Measurements from ENCODE around the gene LYSET. TPM values are rescaled to one million over a fixed set of nuclear protein-coding genes. Genes with fewer than 3 reads are reported as not detected.

The LYSET gene
- total RNA-seq, 1 experiment from 2014 or later: 25.6 TPM

DNA sequence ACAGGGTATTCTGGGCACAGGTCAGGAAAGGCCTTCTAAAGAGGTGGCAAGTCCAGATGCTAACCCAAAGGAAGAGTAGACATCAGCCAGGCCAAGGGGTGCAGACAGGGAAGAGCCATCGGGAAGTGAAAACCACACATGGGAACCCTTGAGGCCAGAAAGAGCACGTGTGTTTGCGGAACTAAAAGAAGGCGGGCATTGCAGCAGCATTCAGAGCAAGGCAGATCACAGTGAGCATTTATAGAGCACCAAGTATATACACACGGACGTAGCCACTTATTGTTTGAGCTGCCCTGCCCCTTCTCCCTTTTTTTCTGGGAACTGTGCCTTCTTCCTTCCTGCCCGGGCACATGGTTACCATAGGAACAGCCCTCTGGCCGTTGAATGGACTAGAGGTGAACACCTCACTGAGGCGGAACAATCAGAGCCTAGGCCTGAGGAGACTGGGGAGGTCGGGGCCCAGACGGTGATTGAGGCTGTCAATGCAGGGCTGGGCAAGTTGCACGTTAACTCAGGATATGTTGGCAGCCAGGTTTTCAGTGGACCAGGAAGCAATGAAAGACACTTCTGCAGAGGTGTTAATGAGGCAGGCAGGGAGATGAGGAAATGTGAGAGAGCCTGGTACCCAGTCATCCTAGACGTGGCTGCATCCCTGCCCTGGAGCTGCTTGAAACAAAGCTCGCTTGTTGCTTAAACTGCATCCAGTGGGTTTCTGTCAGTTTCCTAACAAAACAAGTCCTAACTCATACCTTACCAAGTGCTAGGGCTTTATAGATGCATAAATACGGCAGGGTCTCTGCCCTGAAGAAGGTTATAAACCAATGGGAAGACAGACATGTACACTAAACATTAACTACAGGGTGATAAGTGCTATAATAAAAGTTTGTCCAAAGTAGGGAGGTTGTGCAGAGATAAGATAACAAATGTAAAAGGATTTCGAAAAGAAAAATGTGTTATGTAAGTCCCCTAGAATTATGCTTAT lies 34.6 kb upstream of the LYSET start:
- Mint-ChIP-seq H3K36me3 (no peaks in the 10 kb centered on the region), H3K9me3 (no peaks in the 10 kb centered on the region), H3K27me3 (ENCODE audit: low read depth) (no peaks in the 10 kb centered on the region), H3K4me3 (no peak overlapping the region), H3K27ac (no peak overlapping the region), H3K4me1 (0 out of 2 replicates have a peak, but pooled peaks cover 3% of the 10 kb centered on the region)
- peak; percentile 47; the same call in 1 of the 2 replicates for ATAC-seq
- POLR2A ChIA-PET: no interaction called here
- no peak for DNase-seq (ENCODE audit: low spot score)
- CTCF ChIA-PET: interaction anchor here (1.3 to 1.7 kb wide), 3 partner anchors 11 to 38 kb away, joined by 3 to 6 read pairs (median 5); no protein-coding TSS in a partner anchor
- TF ChIP-seq E2F1 (CRISPR knock-in tag; IDR thresholded peaks at IDR 0.05) (no peak), SMAD4 (CRISPR knock-in tag; IDR thresholded peaks at IDR 0.05) (no peak), TP53 (CRISPR knock-in tag; IDR thresholded peaks at IDR 0.05) (no peak), CREM (CRISPR knock-in tag; IDR thresholded peaks at IDR 0.05) (no peak), ATF1 (CRISPR knock-in tag; IDR thresholded peaks at IDR 0.05) (no peak), CDX4 (CRISPR knock-in tag; IDR thresholded peaks at IDR 0.05; ENCODE audit: borderline replicate concordance) (no peak), MXD4 (CRISPR knock-in tag; IDR thresholded peaks at IDR 0.05; ENCODE audit: borderline replicate concordance) (no peak), ZNF671 (CRISPR knock-in tag; IDR thresholded peaks at IDR 0.05) (no peak), ERG (CRISPR knock-in tag; IDR thresholded peaks at IDR 0.05) (no peak), ARID4B (CRISPR knock-in tag; IDR thresholded peaks at IDR 0.05; ENCODE audit: borderline replicate concordance) (no peak), ZNF281 (CRISPR knock-in tag; IDR thresholded peaks at IDR 0.05) (no peak), MAX (CRISPR knock-in tag; IDR thresholded peaks at IDR 0.05) (no peak), SP1 (CRISPR knock-in tag; conservative IDR thresholded peaks at IDR 0.05) (no peak), FOXP1 (CRISPR knock-in tag; IDR thresholded peaks at IDR 0.05; ENCODE audit: borderline replicate concordance) (no peak), FOXJ3 (CRISPR knock-in tag; IDR thresholded peaks at IDR 0.05; ENCODE audit: borderline replicate concordance) (no peak)
- TF ChIP-seq, protein P1, sequence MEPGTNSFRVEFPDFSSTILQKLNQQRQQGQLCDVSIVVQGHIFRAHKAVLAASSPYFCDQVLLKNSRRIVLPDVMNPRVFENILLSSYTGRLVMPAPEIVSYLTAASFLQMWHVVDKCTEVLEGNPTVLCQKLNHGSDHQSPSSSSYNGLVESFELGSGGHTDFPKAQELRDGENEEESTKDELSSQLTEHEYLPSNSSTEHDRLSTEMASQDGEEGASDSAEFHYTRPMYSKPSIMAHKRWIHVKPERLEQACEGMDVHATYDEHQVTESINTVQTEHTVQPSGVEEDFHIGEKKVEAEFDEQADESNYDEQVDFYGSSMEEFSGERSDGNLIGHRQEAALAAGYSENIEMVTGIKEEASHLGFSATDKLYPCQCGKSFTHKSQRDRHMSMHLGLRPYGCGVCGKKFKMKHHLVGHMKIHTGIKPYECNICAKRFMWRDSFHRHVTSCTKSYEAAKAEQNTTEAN (CRISPR knock-in tag; IDR thresholded peaks at IDR 0.05): no peak
- TF ChIP-seq, protein P2, sequence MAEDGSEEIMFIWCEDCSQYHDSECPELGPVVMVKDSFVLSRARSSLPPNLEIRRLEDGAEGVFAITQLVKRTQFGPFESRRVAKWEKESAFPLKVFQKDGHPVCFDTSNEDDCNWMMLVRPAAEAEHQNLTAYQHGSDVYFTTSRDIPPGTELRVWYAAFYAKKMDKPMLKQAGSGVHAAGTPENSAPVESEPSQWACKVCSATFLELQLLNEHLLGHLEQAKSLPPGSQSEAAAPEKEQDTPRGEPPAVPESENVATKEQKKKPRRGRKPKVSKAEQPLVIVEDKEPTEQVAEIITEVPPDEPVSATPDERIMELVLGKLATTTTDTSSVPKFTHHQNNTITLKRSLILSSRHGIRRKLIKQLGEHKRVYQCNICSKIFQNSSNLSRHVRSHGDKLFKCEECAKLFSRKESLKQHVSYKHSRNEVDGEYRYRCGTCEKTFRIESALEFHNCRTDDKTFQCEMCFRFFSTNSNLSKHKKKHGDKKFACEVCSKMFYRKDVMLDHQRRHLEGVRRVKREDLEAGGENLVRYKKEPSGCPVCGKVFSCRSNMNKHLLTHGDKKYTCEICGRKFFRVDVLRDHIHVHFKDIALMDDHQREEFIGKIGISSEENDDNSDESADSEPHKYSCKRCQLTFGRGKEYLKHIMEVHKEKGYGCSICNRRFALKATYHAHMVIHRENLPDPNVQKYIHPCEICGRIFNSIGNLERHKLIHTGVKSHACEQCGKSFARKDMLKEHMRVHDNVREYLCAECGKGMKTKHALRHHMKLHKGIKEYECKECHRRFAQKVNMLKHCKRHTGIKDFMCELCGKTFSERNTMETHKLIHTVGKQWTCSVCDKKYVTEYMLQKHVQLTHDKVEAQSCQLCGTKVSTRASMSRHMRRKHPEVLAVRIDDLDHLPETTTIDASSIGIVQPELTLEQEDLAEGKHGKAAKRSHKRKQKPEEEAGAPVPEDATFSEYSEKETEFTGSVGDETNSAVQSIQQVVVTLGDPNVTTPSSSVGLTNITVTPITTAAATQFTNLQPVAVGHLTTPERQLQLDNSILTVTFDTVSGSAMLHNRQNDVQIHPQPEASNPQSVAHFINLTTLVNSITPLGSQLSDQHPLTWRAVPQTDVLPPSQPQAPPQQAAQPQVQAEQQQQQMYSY (CRISPR knock-in tag; IDR thresholded peaks at IDR 0.05): no peak

Measured in WTC11 (cell line).